HG03097 (cell line): ENCODE data around the gene CREBRF.
"Not testable (repeated sequence)": the region's sequence is repeated elsewhere in the genome, so short reads cannot be mapped to it uniquely, and the experiment has no call there.

ENCODE experiments used
- ATAC-seq: cut with Tn5 transposase; IDR thresholded peaks from one replicate; pipeline ENCODE4 v1.9.1; 2021; ENCODE audit not compliant: unreplicated experiment, low FRiP score

The CREBRF gene

DNA sequence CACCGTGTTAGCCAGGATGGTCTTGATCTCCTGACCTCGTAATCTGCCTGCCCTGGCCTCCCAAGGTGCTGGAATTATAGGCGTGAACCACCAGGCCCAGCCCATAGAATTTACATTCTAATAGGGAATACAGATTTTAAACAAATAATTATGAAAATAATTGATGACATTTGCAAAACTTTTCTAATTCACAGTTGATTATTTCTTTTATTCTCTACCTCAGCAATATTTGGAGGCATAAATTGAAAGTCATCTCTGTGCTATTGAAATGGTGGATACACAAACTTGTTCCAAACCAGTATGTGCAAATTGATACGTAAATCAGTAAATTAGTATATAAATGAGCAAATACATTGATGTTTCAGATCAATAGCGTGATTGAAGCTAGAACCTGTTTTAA lies 96.4 kb downstream of the CREBRF start:
- no peak for ATAC-seq

GRCh38 chr5:173153842-173154241 lies 97.7 kb downstream of the CREBRF start:
- no peak for ATAC-seq

GRCh38 chr5:173154619-173155018 lies 98.5 kb downstream of the CREBRF start:
- not testable (repeated sequence) for ATAC-seq

GRCh38 chr5:173155912-173156311 lies 99.8 kb downstream of the CREBRF start:
- no peak for ATAC-seq

- no peak for ATAC-seq
Observed at GRCh38 chr5:173158366-173158765, 102.2 kb downstream of the CREBRF start.

DNA sequence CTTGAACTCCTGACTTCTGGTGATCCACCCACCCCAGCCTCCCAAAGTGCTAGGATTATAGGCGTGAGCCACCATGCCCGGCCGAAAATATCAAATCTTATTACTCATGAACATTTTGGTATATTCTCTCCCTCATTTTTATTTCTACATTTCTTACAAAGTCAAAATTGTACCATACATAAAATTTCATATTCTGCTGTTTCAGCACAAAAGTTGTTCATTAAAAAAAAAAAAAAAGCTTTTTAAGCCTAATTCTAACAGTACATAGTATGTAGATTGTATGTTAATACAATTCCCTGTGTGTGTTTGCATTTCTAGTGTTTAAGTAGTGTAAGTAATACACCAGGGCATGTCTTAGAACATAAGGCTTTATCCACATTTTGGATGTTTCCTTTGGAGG lies 103.1 kb downstream of the CREBRF start:
- no peak for ATAC-seq

GRCh38 chr5:173161148-173161547 lies 105.0 kb downstream of the CREBRF start:
- no peak for ATAC-seq

- ATAC-seq, result no peak
Observed at GRCh38 chr5:173163219-173163618, 107.1 kb downstream of the CREBRF start.

- ATAC-seq, result no peak
Observed at GRCh38 chr5:173165177-173166016, 109.2 kb downstream of the CREBRF start.

DNA sequence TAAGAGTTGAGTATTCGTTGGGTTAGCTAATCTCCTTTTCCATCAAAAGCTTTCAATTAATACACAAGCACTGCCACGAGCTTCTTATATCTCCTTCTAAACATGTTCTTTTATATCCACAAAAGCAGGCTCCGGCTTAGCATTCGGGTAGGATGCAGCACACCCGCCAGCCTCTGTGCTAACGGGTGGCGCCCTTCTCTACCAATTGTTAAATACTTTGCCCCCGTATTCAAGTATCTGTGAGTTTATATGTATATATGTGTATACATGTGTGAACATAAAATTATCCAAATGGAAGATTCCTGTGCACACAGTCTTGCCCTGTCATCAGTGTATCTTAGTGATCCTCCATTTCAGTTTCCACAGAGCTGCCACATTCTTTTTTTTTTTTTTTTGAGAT lies 116.0 kb downstream of the CREBRF start:
- ATAC-seq, result no peak

- no peak for ATAC-seq
Observed at GRCh38 chr5:173175523-173175922, 119.4 kb downstream of the CREBRF start.

- no peak for ATAC-seq
Observed at GRCh38 chr5:173178369-173178910, 122.3 kb downstream of the CREBRF start.

DNA sequence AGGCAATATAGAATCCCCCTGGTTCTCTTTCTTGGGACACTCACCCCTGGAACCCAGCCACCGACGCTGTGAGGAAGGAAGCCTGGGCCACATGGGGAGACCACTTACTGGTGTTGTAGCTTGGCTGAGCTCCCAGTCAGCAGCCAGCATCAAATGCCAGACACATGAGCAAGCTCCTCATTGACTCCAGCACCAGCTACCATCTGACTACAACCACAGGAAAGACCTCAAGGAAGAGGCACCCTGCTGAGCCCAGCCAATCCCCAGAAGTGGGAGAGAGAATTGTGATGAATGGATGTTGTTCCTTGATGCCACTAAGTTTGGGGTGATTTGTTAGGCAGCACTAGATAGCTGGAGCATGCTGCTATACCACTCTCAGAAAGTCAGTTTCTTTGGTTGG lies 124.2 kb downstream of the CREBRF start:
- no peak for ATAC-seq

- no peak for ATAC-seq
Observed at GRCh38 chr5:173187054-173187743, 131.0 kb downstream of the CREBRF start.

- ATAC-seq, result no peak
Observed at GRCh38 chr5:173188280-173188679, 132.1 kb downstream of the CREBRF start.
